Nephron (organoid): ENCODE data around the gene AMPD3.

ENCODE experiments used
- H3K27ac Mint-ChIP-seq, 3 experiments: 2 replicates each; pipeline ENCODE4 v1.8.0; 2020; ENCODE audit warnings: mixed read lengths in 3 of 3, mild to moderate bottlenecking in 2 of 3, moderate library complexity in 1 of 3
- H3K27me3 Mint-ChIP-seq: 2 replicates; pipeline ENCODE4 v1.8.0; 2021; ENCODE audit warnings: low read depth, mild to moderate bottlenecking, moderate library complexity, mixed read lengths
- H3K36me3 Mint-ChIP-seq: 2 replicates; pipeline ENCODE4 v1.8.0; 2020; ENCODE audit warnings: low read depth, mixed read lengths
- H3K4me1 Mint-ChIP-seq: 2 replicates; pipeline ENCODE4 v1.8.0; 2020; ENCODE audit warnings: mixed read lengths
- H3K4me3 Mint-ChIP-seq, 3 experiments: 2 replicates each; pipeline ENCODE4 v1.8.0; 2020; ENCODE audit warnings: mild to moderate bottlenecking in 3 of 3, mixed read lengths in 3 of 3, moderate library complexity in 2 of 3
- H3K9me3 Mint-ChIP-seq: 2 replicates; pipeline ENCODE4 v1.8.0; 2020; ENCODE audit warnings: mixed read lengths
- TF ChIP-seq, protein P1 (sequence below), 3 experiments: fragments of 200-600 bp; sonication (generic); IDR thresholded peaks; one replicate each; pipeline ENCODE4 v1.5.0; 2021; ENCODE audit warnings: antibody characterized with exemption in 3 of 3; ENCODE audit not compliant: unreplicated experiment in 3 of 3

The AMPD3 gene

DNA sequence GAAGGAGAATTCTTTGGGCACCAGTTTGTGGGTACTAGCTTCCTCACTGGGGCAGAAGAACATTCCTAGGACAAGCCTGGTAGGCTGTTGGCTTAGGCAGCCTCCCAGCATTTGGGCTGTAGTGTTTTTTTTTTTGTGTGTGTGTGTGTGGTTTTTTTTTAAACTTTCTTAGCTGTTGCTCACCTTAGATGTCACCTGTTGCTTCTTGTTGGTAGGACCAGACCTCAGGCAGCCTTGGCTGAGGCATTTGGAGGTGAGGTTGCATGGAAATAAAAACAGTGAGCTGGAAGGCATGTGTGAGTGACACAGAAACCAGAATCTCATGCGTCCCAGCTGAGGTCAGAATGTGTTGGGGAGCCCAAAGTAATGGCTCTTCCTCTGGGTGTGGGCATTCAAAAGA is 21.3 kb downstream of the AMPD3 start:
- Mint-ChIP-seq H3K27me3 (peaks cover 4% of the 10 kb centered on the region), H3K27ac (no peak overlapping the region), H3K4me1 (peaks cover 7% of the 10 kb centered on the region), H3K36me3 (peaks cover 1% of the 10 kb centered on the region), H3K9me3 (no peaks in the 10 kb centered on the region), H3K4me3 (no peak overlapping the region)
- TF ChIP-seq, protein P1, sequence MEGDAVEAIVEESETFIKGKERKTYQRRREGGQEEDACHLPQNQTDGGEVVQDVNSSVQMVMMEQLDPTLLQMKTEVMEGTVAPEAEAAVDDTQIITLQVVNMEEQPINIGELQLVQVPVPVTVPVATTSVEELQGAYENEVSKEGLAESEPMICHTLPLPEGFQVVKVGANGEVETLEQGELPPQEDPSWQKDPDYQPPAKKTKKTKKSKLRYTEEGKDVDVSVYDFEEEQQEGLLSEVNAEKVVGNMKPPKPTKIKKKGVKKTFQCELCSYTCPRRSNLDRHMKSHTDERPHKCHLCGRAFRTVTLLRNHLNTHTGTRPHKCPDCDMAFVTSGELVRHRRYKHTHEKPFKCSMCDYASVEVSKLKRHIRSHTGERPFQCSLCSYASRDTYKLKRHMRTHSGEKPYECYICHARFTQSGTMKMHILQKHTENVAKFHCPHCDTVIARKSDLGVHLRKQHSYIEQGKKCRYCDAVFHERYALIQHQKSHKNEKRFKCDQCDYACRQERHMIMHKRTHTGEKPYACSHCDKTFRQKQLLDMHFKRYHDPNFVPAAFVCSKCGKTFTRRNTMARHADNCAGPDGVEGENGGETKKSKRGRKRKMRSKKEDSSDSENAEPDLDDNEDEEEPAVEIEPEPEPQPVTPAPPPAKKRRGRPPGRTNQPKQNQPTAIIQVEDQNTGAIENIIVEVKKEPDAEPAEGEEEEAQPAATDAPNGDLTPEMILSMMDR (IDR thresholded peaks at IDR 0.05; ENCODE audit: unreplicated experiment in 3 of 3): no peak

DNA sequence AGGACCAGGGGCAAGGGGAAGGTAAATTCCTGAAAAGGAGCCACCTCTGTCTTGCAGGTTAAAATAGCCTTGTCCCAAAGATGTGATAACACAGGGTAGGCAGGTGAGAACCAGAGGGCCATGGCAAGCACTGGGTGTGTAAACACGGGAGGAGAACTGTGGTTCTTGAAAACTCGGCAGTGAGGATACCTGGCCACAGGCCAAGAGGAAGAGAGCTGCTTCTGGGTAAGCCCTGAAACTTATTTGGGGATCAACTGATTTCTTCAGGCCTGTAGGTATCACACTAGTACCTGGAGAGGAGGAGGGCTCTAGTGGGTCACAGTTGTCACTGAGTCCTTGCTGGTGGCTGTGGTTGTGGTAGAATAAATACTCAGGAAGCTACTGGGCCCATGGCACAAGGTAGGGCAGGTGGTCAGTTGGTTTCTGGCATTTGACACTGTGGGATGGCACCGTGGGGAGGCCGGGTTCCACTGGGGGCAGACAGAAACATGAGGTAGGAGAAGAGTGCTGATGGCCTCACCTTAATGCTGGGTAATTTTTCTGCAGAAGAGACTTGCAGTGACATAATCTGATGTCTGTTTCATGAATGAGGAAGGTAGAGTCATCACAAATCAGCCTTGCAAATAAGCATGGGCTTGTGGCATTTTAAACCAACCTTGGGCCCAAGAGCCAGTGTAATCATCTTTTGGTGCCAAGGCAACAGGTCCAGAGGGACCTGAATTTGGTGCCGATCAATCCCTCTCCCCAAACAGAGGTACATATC is 22.0 kb downstream of the AMPD3 start:
- Mint-ChIP-seq H3K36me3 (peaks cover 4% of the 10 kb centered on the region), H3K9me3 (no peaks in the 10 kb centered on the region), H3K27ac (no peak overlapping the region), H3K27me3 (peaks cover 4% of the 10 kb centered on the region), H3K4me3 (no peak overlapping the region), H3K4me1 (peaks cover 7% of the 10 kb centered on the region)
- TF ChIP-seq, protein P1 (IDR thresholded peaks at IDR 0.05; ENCODE audit: unreplicated experiment in 3 of 3): no peak

DNA sequence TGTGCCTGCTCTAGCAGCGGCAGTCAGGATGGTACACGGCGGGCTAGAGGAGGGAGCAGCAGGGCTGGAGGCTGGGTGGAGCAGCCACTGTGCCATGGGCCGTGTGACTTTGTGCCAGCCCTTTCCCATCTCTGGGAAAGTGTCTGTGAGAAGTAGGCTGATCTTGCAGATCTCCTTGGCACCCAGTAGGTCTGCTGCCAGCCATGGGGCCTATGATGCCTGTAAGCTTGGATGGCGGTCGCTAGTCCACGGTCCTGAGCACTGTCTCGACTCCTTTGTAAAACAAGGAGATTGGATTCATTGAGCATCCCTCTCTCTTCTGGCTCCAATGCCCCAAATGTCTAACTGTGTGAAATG is 22.6 kb downstream of the AMPD3 start:
- peaks cover 7% of the 10 kb centered on the region for H3K4me1 Mint-ChIP-seq
- H3K4me3 Mint-ChIP-seq: no peak overlapping the region
- TF ChIP-seq, protein P1 (IDR thresholded peaks at IDR 0.05; ENCODE audit: unreplicated experiment in 3 of 3): no peak
- no peaks in the 10 kb centered on the region for H3K9me3 Mint-ChIP-seq
- no peak overlapping the region for H3K27ac Mint-ChIP-seq
- H3K36me3 Mint-ChIP-seq: peaks cover 4% of the 10 kb centered on the region
- peaks cover 4% of the 10 kb centered on the region for H3K27me3 Mint-ChIP-seq

DNA sequence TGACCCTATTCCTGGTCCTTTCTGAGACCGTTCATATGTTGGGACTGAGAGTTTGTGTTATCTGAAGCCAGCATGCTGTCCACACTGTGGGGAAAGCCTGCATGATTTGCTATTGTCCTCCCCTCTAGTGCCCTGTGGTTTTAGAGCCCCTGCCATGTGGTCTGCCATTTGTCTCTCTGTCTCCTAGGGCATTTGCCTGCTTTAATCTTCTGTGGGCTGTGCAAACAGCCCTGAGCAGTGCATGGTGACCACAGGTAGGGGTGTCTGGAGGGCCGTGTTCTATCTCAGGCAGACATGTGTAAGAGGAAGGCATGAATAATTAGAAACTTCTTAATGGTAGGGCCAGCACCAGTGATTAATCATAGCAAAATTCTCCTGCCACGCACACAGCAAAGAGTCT is 23.0 kb downstream of the AMPD3 start:
- peaks cover 4% of the 10 kb centered on the region for H3K36me3 Mint-ChIP-seq
- H3K4me1 Mint-ChIP-seq: peaks cover 7% of the 10 kb centered on the region
- H3K27ac Mint-ChIP-seq: no peak overlapping the region
- TF ChIP-seq, protein P1 (IDR thresholded peaks at IDR 0.05; ENCODE audit: unreplicated experiment in 3 of 3): no peak
- no peaks in the 10 kb centered on the region for H3K9me3 Mint-ChIP-seq
- peaks cover 4% of the 10 kb centered on the region for H3K27me3 Mint-ChIP-seq
- H3K4me3 Mint-ChIP-seq: no peak overlapping the region

DNA sequence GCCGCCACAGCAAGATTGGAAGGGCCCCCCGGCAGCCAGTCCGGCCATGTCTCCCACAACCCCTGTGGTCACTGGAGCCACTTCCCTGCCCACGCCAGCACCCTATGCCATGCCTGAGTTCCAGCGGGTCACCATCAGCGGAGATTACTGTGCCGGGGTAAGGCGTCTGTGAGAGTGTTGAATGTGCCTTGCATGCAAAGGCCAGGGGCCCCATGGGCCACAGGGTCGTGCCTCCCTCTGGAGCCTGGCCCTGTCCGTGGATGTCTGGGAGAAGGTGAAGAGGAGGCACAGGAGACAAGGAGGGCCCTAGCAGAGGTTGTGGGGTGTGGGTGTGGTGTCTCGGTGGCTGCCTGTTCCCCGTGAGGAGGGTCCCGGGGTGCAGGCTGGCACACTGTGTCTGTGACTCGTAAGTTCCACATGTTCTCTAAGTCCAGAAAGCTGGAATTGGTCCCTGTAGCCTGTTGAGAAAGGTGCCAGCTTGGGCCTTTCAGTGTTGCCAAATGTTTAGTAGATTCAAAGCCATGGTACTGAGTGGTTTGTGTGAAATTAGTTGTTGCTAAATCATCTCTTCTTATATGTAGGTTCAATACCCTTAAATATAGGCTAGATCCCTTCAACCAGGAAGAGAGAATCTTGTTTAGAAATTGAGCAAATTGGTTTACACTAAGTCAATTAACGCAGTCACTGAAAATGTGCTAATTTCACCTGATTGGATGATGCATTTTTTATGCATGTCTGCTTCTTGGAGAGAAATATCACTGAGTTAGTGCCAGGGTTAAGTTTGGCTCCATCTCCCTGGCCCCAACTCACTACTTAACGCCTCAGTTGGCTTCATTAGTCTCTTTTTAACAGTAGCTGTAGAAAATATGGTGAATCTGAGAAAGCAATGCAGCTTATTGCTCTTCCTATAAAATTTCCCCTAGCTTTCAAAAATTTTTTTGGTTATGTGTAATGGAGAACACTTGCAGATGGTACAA is 23.8 kb downstream of the AMPD3 start:
- H3K4me1 Mint-ChIP-seq: peaks cover 7% of the 10 kb centered on the region
- peaks cover 4% of the 10 kb centered on the region for H3K27me3 Mint-ChIP-seq
- no peaks in the 10 kb centered on the region for H3K9me3 Mint-ChIP-seq
- H3K4me3 Mint-ChIP-seq: no peak overlapping the region
- H3K36me3 Mint-ChIP-seq: peaks cover 4% of the 10 kb centered on the region
- TF ChIP-seq, protein P1 (IDR thresholded peaks at IDR 0.05; ENCODE audit: unreplicated experiment in 3 of 3): no peak
- no peak overlapping the region for H3K27ac Mint-ChIP-seq
